Glutamatergic neuron (in vitro differentiated cells): ENCODE data around the gene DPH1. TPM values are rescaled to one million over a fixed set of nuclear protein-coding genes. Genes with fewer than 3 reads are reported as not detected.

Experiments used
- DNase-seq: peaks from one replicate; pipeline ENCODE4 v3.0.0; 2022
- H3K27ac Mint-ChIP-seq: one replicate; pipeline ENCODE4 v1.8.0; 2020; ENCODE audit warnings: mild to moderate bottlenecking, mixed read lengths, inconsistent platforms; ENCODE audit not compliant: unreplicated experiment
- H3K27me3 Mint-ChIP-seq: one replicate; pipeline ENCODE4 v1.8.0; 2020; ENCODE audit warnings: mild to moderate bottlenecking, moderate library complexity, mixed read lengths, inconsistent platforms; ENCODE audit not compliant: unreplicated experiment
- H3K36me3 Mint-ChIP-seq: one replicate; pipeline ENCODE4 v1.8.0; 2020; ENCODE audit warnings: mild to moderate bottlenecking, mixed read lengths, inconsistent platforms; ENCODE audit not compliant: unreplicated experiment
- H3K4me1 Mint-ChIP-seq: one replicate; pipeline ENCODE4 v1.8.0; 2020; ENCODE audit warnings: mild to moderate bottlenecking, low read depth, mixed read lengths, inconsistent platforms; ENCODE audit not compliant: unreplicated experiment
- H3K4me3 Mint-ChIP-seq: one replicate; pipeline ENCODE4 v1.8.0; 2020; ENCODE audit warnings: mild to moderate bottlenecking, mixed read lengths, inconsistent platforms; ENCODE audit not compliant: unreplicated experiment
- H3K9me3 Mint-ChIP-seq: one replicate; pipeline ENCODE4 v1.8.0; 2020; ENCODE audit warnings: mild to moderate bottlenecking, moderate library complexity, mixed read lengths, inconsistent platforms; ENCODE audit not compliant: unreplicated experiment
- CTCF ChIP-seq: fragments of 200-600 bp; sonication (generic); IDR thresholded peaks from one replicate; pipeline ENCODE4 v1.5.0; 2021; ENCODE audit not compliant: partially characterized antibody, unreplicated experiment
- total RNA-seq: library from RNA; stranded (reverse); fragmentation: NEBNext Ultra II Directional; extraction: Animal tissue kit (Norgen Biotek cat#: 25700); gene quantifications from one replicate; pipeline ENCODE4 v1.2.1, GENCODE V29; 2021; ENCODE audit not compliant: unreplicated experiment

The DPH1 gene
- total RNA-seq, 1 donor from 2014 or later = 36.4 TPM

- Mint-ChIP-seq H3K27me3 (peaks cover 35% of the 10 kb centered on the region), H3K4me1 (peaks cover 49% of the 10 kb centered on the region), H3K27ac (peak overlapping the region; percentile 99), H3K36me3 (no peaks in the 10 kb centered on the region), H3K9me3 (peaks cover 23% of the 10 kb centered on the region), H3K4me3 (peak overlapping the region; percentile 83)
- DNase-seq = peak; percentile 79
- no peak for TF ChIP-seq CTCF
Measured at GRCh38 chr17:2018716-2019510, 11.0 kb upstream of the DPH1 start.

- Mint-ChIP-seq H3K4me3 (peak overlapping the region; percentile 83), H3K36me3 (no peaks in the 10 kb centered on the region), H3K4me1 (peaks cover 48% of the 10 kb centered on the region), H3K9me3 (peaks cover 23% of the 10 kb centered on the region), H3K27me3 (peaks cover 33% of the 10 kb centered on the region), H3K27ac (peak overlapping the region; percentile 99)
- DNase-seq = no peak
- TF ChIP-seq CTCF = no peak
Measured at GRCh38 chr17:2019723-2020122, 10.2 kb upstream of the DPH1 start.

GRCh38 chr17:2020721-2021120 lies 9.2 kb upstream of the DPH1 start:
- peak overlapping the region; percentile 99 for H3K27ac Mint-ChIP-seq
- peak overlapping the region; percentile 83 for H3K4me3 Mint-ChIP-seq
- H3K9me3 Mint-ChIP-seq = peaks cover 21% of the 10 kb centered on the region
- no peak for TF ChIP-seq CTCF
- DNase-seq = peak; percentile 41
- H3K4me1 Mint-ChIP-seq = peaks cover 42% of the 10 kb centered on the region
- no peaks in the 10 kb centered on the region for H3K36me3 Mint-ChIP-seq
- H3K27me3 Mint-ChIP-seq = peaks cover 26% of the 10 kb centered on the region

- Mint-ChIP-seq H3K9me3 (peaks cover 25% of the 10 kb centered on the region), H3K27me3 (peaks cover 29% of the 10 kb centered on the region), H3K4me1 (peaks cover 34% of the 10 kb centered on the region), H3K4me3 (peak overlapping the region; percentile 85), H3K27ac (peak overlapping the region; percentile 22), H3K36me3 (no peaks in the 10 kb centered on the region)
- DNase-seq = peak; percentile 27
- no peak for TF ChIP-seq CTCF
Measured at GRCh38 chr17:2022647-2023240, 7.2 kb upstream of the DPH1 start.

GRCh38 chr17:2023256-2023655 lies 6.7 kb upstream of the DPH1 start:
- peaks cover 25% of the 10 kb centered on the region for H3K27me3 Mint-ChIP-seq

More at GRCh38 chr17:2023256-2023655, 6.7 kb upstream of the DPH1 start:
- no peak for TF ChIP-seq CTCF
- Mint-ChIP-seq H3K36me3 (no peaks in the 10 kb centered on the region), H3K4me3 (peak overlapping the region; percentile 85), H3K4me1 (peaks cover 30% of the 10 kb centered on the region), H3K27ac (peak overlapping the region; percentile 55), H3K9me3 (peaks cover 23% of the 10 kb centered on the region)
- no peak for DNase-seq
